ENCODE results near the gene ZBTB21. TPM values are rescaled to one million over a fixed set of nuclear protein-coding genes. Genes with fewer than 3 reads are reported as not detected.

ZBTB21 gene
- total and polyA plus RNA-seq, 2 experiments from 2014 or later = 10.0 to 11.0 TPM

DNA sequence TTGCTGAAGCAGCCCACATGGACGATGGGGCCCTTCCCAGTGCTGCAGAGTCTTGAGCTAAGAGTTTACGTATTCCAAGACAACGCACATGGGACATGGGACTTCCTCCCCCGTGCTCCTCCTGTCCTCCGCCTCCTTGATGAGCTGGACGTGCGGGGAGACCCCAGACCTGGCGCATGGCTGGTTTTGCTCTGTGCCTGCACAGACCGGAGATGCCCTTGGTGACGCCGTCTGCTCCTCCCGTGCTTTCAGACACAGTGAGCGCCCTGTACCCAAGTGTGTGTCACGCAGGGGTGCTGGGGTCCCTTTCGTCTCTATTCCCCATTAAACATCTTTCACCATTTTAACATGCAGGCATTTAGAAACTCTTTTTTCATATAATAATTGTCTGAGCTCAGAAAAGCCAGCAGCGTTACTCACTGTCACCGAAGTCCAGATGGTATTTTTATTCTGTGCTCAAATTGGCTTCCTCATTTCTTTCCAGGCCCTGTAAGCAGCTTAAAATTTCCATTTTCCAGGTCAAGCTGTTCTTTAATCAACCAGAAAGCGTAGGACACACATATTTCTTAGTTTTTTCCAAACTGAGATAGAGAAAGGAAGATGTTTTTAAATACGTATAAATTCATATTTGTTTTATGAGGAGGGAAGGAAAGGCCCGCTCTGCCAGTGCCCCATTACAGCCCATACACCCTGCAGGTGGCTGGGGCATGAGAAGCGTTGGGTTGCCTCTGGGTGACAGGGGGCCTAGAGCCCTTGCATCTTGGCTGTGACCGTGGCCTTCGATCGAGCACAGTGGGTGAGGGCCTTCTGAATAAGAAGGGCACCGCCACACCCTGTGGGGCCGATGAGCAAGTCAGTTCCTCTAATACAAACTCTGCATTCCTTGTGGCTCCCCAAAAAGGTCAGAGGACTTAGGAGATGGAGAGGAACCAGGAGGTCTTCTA lies 17.9 kb upstream of the ZBTB21 start:
- no peaks in the 10 kb centered on the region for H3K36me3 ChIP-seq (ENCODE audit: insufficient read depth)
- H3K27ac ChIP-seq (ENCODE audit: low read depth) = no peak overlapping the region
- Mint-ChIP-seq H3K4me1 (no peaks in the 10 kb centered on the region; the same call in 2 of the 3 replicates), H3K27me3 (ENCODE audit: insufficient read depth, low read depth, poor library complexity) (peaks cover 11% of the 10 kb centered on the region), H3K27ac (0 out of 2 replicates have a peak overlapping the region, but pooled peaks have one; percentile 47), H3K4me3 (no peak overlapping the region), H3K36me3 (ENCODE audit: low read depth) (no peaks in the 10 kb centered on the region), H3K9me3 (no peaks in the 10 kb centered on the region)
- no peaks in the 10 kb centered on the region for H3F3A ChIP-seq (replicated peaks; ENCODE audit: low read depth)
- H3K9me2 ChIP-seq (ENCODE audit: insufficient read depth) = no peaks in the 10 kb centered on the region
- TF ChIP-seq, protein P1, sequence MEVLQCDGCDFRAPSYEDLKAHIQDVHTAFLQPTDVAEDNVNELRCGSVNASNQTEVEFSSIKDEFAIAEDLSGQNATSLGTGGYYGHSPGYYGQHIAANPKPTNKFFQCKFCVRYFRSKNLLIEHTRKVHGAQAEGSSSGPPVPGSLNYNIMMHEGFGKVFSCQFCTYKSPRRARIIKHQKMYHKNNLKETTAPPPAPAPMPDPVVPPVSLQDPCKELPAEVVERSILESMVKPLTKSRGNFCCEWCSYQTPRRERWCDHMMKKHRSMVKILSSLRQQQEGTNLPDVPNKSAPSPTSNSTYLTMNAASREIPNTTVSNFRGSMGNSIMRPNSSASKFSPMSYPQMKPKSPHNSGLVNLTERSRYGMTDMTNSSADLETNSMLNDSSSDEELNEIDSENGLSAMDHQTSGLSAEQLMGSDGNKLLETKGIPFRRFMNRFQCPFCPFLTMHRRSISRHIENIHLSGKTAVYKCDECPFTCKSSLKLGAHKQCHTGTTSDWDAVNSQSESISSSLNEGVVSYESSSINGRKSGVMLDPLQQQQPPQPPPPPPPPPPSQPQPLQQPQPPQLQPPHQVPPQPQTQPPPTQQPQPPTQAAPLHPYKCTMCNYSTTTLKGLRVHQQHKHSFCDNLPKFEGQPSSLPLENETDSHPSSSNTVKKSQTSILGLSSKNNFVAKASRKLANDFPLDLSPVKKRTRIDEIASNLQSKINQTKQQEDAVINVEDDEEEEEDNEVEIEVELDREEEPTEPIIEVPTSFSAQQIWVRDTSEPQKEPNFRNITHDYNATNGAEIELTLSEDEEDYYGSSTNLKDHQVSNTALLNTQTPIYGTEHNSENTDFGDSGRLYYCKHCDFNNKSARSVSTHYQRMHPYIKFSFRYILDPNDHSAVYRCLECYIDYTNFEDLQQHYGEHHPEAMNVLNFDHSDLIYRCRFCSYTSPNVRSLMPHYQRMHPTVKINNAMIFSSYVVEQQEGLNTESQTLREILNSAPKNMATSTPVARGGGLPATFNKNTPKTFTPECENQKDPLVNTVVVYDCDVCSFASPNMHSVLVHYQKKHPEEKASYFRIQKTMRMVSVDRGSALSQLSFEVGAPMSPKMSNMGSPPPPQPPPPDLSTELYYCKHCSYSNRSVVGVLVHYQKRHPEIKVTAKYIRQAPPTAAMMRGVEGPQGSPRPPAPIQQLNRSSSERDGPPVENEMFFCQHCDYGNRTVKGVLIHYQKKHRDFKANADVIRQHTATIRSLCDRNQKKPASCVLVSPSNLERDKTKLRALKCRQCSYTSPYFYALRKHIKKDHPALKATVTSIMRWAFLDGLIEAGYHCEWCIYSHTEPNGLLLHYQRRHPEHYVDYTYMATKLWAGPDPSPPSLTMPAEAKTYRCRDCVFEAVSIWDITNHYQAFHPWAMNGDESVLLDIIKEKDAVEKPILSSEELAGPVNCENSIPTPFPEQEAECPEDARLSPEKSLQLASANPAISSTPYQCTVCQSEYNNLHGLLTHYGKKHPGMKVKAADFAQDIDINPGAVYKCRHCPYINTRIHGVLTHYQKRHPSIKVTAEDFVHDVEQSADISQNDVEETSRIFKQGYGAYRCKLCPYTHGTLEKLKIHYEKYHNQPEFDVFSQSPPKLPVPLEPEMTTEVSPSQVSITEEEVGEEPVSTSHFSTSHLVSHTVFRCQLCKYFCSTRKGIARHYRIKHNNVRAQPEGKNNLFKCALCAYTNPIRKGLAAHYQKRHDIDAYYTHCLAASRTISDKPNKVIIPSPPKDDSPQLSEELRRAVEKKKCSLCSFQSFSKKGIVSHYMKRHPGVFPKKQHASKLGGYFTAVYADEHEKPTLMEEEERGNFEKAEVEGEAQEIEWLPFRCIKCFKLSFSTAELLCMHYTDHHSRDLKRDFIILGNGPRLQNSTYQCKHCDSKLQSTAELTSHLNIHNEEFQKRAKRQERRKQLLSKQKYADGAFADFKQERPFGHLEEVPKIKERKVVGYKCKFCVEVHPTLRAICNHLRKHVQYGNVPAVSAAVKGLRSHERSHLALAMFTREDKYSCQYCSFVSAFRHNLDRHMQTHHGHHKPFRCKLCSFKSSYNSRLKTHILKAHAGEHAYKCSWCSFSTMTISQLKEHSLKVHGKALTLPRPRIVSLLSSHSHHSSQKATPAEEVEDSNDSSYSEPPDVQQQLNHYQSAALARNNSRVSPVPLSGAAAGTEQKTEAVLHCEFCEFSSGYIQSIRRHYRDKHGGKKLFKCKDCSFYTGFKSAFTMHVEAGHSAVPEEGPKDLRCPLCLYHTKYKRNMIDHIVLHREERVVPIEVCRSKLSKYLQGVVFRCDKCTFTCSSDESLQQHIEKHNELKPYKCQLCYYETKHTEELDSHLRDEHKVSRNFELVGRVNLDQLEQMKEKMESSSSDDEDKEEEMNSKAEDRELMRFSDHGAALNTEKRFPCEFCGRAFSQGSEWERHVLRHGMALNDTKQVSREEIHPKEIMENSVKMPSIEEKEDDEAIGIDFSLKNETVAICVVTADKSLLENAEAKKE (CRISPR knock-in tag; IDR thresholded peaks at IDR 0.05) = no peak
- H3K79me2 ChIP-seq (replicated peaks; ENCODE audit: insufficient read depth) = no peaks in the 10 kb centered on the region
- ATAC-seq = no peak
- no peaks in the 10 kb centered on the region for H3K4me1 ChIP-seq (ENCODE audit: insufficient read depth)
- DNase-seq (ENCODE audit: low spot score) = no peak
- H4K20me1 ChIP-seq (replicated peaks; ENCODE audit: insufficient read depth) = no peaks in the 10 kb centered on the region
- H2AFZ ChIP-seq = no peak overlapping the region
- no peak overlapping the region for H3K4me3 ChIP-seq
- H3K27me3 ChIP-seq (ENCODE audit: insufficient read depth) = no peaks in the 10 kb centered on the region
- H3K4me2 ChIP-seq = no peak overlapping the region

DNA sequence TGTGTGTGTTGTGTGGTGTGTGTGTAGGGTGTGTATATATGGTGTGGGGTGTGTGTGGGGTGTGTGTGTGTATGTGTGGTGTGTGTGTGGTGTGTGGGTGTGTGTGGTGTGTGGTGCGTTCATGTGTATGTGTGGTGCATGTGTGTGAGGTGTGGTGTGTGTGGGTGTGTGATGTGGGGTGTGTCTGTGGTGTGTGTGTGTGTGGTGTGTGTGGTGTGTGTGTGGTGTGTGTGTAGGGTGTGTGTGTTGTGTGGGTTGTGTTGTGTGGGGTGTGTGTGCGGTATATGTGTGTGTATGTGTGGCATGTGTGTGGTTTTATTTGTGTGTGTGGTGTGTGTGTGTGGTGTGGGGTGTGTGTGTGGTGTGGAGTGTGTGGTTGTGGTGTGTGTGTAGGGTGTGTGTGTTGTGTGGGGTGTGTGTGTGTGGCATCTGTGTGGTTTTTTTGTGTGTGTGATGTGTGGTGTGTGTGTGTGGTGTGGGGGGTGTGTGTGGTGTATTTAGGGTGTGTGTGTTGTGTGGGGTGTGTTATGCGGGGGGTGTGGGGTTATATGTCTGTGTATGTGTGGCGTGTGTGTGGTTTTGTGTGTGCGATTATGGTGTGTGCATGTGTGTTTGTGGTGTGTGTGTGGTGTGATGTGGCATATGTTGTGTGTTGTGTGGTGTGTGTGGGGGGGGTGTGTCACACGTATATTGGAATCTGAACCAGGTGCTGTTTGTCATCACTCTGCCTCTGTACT lies 17.1 kb upstream of the ZBTB21 start:
- 0 out of 2 replicates have a peak, but pooled peaks cover under 1% of the 10 kb centered on the region for H3K4me1 ChIP-seq (ENCODE audit: insufficient read depth)
- Mint-ChIP-seq H3K27me3 (ENCODE audit: insufficient read depth, low read depth, poor library complexity) (peaks cover 14% of the 10 kb centered on the region), H3K9me3 (no peaks in the 10 kb centered on the region), H3K4me1 (peaks cover 4% of the 10 kb centered on the region), H3K36me3 (ENCODE audit: low read depth) (no peaks in the 10 kb centered on the region), H3K4me3 (no peak overlapping the region), H3K27ac (no peak overlapping the region)
- DNase-seq (ENCODE audit: low spot score) = no peak
- no peak overlapping the region for H3K4me2 ChIP-seq
- H3K4me3 ChIP-seq = no peak overlapping the region
- no peak for ATAC-seq
- no peak overlapping the region for H3K27ac ChIP-seq (ENCODE audit: low read depth)
- no peaks in the 10 kb centered on the region for H3K27me3 ChIP-seq (ENCODE audit: insufficient read depth)
- H3K36me3 ChIP-seq (ENCODE audit: insufficient read depth) = no peaks in the 10 kb centered on the region
- no peak overlapping the region for H2AFZ ChIP-seq
- H3K9me2 ChIP-seq (ENCODE audit: insufficient read depth) = no peaks in the 10 kb centered on the region
- no peaks in the 10 kb centered on the region for H3K79me2 ChIP-seq (replicated peaks; ENCODE audit: insufficient read depth)
- no peaks in the 10 kb centered on the region for H3F3A ChIP-seq (replicated peaks; ENCODE audit: low read depth)
- H4K20me1 ChIP-seq (replicated peaks; ENCODE audit: insufficient read depth) = no peaks in the 10 kb centered on the region
- TF ChIP-seq EZH2phosphoT487 (IDR thresholded peaks at IDR 0.05; ENCODE audit: unreplicated experiment) (no peak), NANOG (IDR thresholded peaks at IDR 0.05; ENCODE audit: borderline replicate concordance) (no peak), JUNB (IDR thresholded peaks at IDR 0.05; ENCODE audit: unreplicated experiment) (no peak), STAT1 (IDR thresholded peaks at IDR 0.05; ENCODE audit: unreplicated experiment) (no peak)
- TF ChIP-seq, protein P2, sequence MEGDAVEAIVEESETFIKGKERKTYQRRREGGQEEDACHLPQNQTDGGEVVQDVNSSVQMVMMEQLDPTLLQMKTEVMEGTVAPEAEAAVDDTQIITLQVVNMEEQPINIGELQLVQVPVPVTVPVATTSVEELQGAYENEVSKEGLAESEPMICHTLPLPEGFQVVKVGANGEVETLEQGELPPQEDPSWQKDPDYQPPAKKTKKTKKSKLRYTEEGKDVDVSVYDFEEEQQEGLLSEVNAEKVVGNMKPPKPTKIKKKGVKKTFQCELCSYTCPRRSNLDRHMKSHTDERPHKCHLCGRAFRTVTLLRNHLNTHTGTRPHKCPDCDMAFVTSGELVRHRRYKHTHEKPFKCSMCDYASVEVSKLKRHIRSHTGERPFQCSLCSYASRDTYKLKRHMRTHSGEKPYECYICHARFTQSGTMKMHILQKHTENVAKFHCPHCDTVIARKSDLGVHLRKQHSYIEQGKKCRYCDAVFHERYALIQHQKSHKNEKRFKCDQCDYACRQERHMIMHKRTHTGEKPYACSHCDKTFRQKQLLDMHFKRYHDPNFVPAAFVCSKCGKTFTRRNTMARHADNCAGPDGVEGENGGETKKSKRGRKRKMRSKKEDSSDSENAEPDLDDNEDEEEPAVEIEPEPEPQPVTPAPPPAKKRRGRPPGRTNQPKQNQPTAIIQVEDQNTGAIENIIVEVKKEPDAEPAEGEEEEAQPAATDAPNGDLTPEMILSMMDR (conservative IDR thresholded peaks at IDR 0.05; ENCODE audit: low read depth in 2 of 2) = no peak
- TF ChIP-seq, protein P3, sequence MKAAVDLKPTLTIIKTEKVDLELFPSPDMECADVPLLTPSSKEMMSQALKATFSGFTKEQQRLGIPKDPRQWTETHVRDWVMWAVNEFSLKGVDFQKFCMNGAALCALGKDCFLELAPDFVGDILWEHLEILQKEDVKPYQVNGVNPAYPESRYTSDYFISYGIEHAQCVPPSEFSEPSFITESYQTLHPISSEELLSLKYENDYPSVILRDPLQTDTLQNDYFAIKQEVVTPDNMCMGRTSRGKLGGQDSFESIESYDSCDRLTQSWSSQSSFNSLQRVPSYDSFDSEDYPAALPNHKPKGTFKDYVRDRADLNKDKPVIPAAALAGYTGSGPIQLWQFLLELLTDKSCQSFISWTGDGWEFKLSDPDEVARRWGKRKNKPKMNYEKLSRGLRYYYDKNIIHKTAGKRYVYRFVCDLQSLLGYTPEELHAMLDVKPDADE (IDR thresholded peaks at IDR 0.05) = no peak
